Hypothalamus (tissue), 51 donors: ENCODE data around the gene INSIG1.

Experiments
- DNase-seq, 51 donors: peaks; one replicate each; lab custom pipeline; 2025; lab: John Stamatoyannopoulos, UW

INSIG1 gene

DNA sequence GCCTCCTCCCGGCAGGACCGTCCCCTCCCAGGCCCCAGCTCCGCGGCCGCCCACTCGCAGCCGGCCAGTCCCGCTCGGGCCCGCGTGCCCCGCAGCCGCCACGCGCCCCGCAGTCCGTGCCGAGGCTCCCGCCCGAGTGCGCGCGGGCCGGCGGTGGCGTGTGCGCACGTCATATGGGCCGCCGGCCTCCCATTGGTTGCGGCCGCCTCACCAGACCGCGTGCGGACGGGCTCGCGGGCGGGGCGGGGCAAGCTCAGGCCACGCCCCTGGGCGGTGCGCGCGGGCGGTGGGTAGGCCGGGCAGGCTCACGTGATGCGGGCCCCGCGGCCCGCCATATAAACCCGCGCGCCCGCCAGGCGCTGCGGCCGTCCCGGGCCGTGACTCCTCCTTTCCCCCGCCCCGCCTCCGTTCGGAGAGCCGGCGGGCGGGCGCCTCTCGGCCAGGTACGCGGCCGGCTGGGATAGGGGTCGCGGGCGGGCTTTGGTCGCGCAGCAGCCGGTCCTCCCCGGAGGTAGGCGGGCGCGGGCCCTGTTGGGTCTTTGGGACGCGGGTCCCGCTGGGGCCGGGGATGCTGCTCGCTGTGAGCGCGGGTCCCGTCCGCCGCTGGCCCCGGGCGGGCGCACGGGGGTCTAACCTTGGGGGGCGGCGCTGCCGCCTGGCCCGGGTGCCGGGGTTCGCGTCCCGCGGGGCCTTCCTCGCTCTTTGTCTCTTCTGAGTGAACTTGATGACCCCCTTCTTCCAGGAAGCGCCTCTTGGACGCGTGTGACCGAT lies at the start of gene INSIG1:
INSIG1 (plus strand) TSS at position 362 of the 771 bp plus-strand sequence; CDS start at position 770, 408 bp downstream.
- DNase-seq = peak in 50 of 51 donors; percentile 39 to 97 (median 88)

DNA sequence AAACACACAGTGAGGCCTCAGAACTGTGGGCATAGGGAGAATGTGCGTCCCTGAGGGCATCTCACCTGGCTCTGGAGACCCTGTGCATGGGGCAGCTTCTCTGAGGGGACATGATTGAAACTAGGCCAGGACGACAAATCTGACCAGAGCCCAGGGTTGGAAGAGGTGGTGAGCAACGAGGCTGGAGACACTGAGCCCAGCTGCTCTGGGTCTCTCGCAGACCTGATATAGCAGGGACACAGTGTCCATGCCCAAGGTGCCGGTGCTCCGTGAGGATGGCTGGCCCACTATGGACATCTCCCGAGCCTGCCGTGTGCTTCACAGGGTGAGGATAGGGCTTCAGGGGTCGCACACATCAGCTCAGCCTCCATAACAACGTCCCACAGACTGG lies 49.3 kb upstream of the INSIG1 start:
- no peak for DNase-seq

DNA sequence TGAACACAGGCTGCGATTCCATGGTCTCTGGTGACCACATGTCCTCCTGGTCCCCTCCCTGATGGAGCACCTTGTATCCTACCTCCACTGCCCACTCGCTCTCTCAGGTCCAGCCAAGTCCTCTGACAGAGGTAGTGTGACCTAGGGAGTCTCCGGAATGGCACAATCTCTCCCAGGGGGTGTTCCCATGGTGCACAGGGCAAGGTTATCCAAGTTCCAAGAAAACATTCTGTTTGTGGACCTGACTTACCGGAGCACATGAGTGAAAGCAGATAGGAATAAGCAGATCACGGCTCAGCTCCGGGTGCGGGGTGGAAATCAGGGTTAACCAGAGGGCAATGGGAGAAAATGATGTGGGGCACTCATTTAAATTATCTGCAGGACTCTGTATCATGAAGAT lies 45.8 kb upstream of the INSIG1 start:
- no peak for DNase-seq

DNA sequence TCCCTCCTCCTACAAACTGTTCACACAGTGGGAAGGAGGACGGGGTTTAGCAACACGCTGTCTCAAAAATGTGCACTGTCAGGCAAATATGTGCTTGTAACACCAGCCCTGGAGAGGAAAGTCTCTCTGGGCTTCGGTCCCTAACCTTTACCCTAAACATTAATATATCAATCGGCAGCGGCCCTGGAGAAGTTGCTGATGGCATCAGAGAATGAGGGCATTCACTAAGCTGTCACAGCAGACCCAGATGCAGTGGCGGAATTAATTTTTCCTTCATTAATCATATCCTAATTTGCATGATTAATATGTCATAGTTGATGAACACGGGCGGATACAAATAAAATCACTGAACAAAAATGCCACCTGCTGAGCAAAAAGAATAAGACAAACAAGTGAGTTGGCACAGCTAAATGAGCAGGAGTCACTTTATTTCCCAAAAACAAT lies 45.2 kb upstream of the INSIG1 start:
- no peak for DNase-seq

DNA sequence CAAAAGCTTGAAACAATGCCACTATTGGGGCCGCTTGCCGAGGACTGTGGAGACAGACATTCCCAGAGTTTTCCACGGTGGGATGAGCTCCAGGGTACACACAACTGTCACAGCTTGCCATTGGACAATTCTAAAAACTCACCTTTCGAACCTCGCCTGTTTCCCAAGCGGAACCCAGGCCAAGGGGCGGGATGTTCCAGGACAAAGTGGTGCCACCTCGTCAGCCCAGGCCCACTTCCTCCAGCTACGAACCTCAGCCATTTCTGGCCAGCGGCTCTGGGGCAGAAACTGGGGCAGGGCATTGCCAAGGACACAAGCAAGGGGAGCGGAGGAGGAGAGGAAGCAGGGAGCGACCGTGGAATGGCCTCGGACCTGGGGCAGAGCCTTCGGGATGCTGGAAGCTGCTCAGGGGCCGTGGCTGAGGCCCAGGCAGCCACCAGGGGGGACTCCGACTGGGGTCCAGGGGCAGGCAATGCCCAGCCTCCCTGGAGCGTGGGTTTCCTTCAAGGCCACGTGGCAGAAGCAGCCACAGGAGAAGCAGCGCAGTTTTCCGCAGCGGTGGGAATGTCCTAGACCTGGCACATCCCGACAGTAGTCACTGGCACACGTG lies 44.7 kb upstream of the INSIG1 start:
- DNase-seq = no peak

DNA sequence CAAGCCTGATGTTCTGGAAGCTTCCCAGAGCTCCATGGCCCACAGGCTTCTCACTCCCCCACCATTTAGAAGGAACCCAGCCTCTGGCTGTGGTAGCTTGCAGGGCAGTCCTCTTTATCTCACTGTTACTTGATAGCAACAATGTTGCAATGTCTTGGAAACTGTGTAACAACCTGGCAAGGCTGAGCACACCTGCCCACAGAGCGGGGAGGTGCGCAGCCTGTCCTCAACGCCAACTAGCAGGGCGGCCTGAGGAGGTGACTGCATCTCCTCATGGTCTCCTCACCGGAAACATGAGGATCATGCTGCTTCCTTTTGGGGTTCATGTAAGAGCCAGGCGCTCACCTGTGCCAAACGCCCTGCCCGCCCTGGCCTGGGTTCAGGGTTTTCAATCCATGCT lies 43.7 kb upstream of the INSIG1 start:
- no peak for DNase-seq

DNA sequence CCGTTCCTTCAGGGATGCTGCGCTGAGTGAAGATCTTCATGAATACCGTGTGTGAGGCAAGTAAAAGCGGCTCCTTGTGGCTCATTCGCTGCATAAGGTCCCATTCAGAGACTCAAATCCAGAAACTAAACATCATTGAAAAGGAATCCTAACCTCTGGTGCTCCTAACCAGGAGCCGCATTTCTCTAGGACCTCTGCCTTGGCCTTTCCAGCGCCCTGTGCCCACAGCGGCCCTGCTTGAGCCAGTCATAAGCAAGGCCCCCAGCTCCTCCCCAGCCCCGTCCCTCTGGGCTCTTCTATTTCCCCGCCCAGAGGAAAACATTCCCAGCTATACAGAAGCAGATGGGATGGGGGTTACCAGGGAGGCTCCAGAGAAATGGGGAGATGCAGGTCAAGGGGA lies 42.6 kb upstream of the INSIG1 start:
- DNase-seq = no peak

DNA sequence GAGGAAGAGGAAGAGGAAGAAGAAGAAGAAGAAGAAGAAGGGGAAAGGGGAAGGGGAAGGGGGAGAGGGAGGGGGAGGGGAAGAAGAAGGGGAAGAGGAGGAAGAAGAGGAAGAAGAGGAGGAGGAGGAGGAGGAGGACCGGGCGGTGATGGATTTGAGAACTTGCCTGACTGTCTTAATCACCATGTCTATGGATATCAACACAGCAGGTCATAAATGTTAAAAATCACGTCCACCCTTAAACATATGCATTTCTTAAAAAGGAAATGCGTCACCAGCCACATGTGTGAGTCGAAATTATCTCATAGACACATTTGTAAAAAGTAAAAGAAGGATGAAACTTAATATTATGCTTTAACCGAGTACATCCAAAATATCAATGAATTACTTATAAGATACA lies 42.1 kb upstream of the INSIG1 start:
- no peak for DNase-seq

DNA sequence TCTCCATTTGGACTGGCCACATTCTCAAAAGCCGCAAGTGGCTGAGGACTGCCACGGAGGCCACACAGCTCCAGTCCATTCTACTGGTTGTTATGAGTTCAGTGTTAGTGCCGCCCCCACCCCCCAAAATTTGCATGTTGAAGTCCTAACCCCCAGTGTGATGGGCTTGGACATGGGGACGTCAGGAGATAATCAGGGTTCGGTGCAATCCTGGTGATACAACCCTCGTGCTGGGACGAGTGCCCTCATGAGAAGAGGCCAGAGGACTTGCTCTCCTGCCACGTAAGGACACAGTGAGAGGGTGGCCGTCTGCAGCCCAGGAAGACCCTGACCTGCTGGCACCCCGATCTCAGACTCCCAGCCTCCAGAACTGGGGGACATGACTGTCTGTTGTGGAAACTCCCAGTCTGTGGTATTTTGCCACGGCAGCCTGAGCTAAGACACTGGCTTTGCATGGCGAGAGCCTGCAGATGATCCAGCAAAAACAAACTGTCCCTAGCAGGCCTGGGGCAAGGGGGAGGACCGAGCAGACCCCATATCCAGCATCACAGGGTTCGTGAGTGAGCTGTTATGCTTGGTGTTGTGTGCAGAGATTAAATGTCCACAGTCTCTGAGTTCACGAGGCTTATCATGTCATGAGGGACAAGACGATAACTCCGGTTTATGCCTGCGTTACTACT lies 41.5 kb upstream of the INSIG1 start:
- DNase-seq = no peak

DNA sequence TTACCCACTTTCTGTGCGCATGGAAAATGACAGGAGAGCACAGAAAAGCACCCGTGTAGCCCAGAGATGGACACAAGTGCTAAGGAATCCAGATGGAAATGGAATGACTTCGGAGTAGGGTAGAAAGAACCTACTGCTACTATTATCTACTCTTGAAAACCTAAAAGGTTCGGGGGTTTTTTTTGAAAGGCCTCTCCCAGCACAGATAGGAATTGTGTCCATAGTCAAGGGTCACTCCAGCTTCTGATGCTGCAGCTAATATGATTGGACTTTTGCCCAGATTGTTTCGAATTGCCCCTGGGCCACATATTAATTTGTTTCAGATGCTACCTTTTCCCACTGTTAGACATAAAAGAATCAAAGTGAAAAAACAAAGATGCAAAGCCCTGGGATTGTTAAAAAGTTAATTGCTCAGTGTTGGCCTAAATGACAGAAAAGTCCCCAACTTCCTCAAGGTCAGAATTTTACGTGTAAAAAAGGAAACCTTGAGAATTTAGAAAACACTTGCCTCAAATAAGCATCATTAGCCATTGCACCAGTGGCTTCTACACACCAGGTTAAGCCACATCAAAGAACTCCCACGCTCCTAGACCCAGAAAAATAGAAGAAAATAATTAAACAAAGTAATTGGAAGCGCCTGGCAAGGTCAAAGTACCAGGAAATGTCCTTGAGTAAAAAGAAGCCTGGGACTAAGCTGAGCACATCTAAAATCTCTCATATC lies 40.8 kb upstream of the INSIG1 start:
- DNase-seq = no peak

DNA sequence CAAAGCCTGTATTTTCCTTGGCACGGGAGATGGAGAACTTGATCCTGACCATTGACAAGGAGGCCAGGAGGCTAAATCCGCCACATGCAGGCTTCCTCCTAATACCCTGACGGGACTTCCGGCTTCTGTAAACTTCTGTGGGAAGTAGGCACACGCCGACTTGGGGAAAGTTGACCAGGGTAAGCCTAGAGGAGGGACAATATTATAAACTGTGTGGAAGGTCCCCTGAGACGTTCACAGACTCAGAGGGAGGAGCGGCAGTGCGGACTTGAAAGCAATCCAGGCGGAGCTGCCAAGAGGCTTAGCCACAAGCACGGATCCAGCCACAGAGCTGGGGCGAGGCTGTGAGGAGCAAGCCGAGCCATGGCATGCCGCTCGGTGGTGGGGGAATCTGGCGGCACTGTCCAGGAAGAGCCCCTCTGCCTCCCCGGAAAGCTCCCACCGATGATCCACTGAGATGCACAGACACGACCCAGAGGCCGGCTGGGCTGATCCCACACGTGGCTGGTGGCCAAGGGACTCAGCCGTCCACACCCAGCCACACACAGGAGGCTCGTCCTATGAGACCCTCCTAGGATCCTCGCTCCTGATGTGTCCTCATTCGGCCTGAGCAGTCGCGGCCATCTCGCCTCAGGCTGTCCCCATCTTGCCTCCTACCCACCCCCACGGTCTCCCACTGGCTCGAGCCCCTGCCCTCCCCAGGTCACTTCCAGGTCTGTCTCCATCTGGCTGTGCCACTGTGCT lies 40.0 kb upstream of the INSIG1 start:
- no peak for DNase-seq

DNA sequence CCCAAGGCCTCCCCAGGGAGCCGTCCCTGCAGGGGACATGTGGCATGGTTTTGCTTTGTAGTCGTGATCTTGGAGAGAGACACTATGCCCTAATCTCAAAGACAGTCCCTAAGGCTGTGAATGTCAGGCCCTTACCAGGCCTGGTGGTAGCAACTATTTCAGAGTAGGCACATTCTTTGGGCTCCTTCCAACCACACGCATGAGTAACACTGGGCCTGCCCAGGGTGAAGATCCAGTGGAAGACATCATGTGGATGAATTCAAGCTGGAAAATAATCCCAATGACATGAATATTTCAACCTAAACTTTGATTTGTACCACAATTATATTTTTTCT lies 39.5 kb upstream of the INSIG1 start:
- DNase-seq = no peak

DNA sequence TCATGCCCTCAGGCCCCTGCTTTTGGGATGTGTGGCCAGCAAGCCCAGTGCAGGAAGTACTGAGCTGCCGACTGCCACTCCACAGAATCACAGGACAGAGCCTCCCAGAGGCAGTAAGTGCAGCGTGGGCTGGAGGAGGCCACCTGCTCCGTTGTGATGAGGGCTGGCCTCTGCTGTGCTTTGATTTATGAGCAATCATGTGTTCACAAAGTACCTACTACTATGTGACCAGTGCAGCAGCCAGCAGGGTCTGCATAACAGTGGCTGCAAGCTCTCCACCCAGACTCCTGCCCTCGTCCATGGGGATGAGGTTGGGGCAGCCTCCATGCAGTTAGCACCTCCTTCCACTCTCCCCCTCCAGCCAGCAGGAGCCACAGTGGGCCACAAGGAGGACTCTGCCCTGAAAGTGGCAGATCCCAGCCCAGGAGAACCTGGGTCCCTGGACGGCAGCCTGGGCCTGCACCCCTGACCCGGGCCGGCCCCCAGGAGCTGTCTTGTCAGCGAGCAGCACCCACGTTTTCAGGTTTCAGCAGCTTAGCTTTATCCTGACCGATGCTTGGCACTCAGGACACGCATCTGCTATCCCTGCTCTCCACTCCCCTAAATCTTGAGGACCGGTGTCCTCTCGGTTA lies 37.7 kb upstream of the INSIG1 start:
- no peak for DNase-seq

DNA sequence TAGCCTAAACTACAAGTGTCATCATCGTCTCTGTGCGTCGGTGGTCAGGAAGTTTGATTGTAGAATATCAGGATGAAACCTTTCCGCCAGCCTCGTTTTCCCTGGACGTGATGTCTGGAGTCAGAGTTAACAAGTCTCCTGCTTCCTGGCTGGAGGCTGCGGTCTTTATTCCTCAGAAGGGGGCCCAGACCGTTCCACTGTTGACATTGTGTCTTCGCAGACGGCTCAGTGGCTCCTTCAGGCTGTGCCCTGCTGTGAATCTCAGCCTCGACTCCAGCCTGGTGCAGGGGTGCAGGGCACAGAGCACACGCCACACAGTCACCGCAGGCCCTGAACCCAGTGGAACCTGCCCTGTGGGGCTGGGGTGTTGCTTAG lies 37.2 kb upstream of the INSIG1 start:
- no peak for DNase-seq

DNA sequence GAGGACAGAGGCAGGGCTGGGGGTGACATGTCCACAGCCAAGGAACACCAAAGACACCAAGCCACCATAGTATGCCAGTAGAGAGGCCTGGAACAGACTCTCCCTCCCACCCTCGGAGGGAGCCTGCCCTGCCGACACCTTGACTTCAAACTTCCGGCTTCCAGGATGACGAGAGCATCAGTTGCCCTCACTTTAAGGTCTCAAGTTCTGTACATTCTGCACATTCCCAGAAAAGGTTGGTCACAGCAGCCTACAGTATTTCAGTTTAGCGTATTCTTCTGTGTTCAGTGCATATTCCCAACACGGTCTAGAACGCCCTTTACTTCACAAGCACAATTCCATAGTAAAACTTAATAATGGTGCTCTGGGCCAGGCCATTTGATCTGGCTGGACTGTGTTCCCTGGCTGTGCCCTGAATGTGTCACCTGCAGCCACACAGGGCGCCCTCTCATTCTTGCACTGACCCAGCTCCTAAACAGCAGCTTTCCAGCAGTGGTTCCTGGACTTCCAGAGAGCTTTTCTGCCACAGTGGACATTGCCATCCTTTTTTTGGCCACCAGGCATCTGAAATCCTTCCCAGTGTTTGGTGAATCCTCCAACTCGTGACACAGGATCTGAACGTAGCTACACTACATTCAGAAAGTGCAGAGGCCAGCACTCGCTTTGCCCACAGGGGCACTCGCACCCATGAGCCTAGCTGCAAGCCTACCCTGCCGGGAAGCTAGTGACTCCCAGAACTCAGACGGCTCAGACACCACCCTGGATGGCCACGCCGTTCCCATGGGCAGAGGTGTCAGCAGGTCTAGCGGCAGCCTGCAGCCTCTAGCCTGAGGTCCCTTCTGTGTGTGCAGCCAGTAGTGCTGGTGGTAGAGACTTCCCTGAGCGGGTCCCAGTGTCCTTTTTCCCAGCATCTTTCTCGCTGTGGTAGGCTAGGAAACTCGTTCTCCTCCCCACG lies 36.4 kb upstream of the INSIG1 start:
- DNase-seq = no peak

DNA sequence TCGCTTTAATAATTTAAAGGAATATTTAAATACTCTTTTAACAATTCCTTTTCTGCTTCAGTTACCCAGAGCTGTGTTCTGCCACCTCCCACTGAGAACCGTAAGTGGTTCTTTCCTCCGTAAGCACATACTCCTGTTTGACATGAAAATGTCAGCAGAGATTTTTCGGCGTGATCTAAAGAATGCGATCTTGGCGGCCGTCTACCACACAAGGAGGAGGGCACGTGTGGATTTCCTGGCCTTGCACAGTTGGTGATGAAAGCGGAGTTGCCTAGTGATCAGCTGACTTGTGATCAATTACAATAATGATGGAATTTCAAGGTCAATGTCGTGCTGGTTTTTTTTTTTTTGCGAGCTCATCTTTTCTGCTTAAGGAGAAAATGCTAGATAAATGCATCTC lies 35.6 kb upstream of the INSIG1 start:
- DNase-seq = no peak

DNA sequence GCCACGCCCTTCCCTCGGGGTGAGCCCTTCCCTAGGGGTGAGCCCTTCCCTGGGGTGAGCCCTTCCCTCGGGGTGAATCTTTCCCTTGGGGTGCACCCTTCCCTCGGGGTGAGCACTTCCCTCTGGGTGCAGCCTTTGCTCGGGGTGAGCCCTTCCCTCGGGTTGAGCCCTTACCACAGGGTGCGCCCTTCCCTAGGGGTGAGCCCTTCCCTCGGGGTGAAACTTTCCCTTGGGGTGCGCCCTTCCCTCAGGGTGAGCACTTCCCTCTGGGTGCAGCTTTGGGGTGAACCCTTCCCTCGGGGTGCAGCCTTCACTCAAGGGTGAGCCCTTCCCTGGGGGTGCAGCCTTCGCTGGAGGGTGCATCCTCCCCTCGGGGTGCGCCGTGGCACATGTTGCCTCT lies 34.6 kb upstream of the INSIG1 start:
- DNase-seq = no peak

DNA sequence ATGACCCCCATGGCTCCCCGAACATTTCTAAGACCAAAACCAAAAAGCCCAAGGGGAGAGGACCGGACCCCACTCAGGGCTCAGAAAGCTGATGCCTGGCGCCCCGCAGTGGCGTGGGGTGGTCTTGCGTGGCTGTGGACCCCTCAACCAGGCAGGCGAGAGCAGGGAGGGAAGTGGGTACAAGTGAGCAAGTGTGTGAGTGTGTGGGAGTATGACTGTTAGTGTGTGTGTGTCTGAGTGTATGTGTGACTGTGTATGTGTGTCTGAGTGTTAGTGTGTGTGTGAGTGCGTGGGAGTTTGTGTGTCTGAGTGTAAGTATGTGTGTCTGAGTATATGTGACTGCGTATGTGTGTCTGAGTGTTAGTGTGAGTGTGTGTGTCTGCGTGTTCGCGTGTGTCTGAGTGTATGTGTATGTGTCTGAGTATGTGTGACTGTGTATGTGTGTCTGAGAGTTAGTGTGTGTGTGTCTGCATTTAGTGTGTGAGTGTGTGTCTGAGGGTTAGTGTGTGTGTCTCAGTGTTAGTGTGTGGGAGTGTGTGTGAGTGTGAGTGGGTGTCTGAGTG lies 34.0 kb upstream of the INSIG1 start:
- no peak for DNase-seq

DNA sequence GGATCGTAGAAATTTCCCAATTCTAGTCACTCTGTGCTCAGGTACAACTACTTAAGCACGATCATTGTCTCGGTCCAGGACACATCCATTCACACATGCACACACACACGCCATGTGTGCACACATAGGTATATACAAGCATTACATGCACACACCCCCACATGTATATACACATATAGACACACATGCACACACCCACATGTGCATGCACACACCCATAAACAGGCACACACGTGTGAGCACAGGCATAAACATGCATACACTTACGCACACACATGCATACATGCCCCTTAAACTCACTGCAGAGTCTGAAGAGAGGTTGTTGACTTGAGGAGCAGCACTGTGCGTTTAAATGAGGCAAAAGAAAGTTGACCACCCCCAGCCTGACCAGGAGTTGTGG lies 32.5 kb upstream of the INSIG1 start:
- no peak for DNase-seq
